Measurements from ENCODE around the gene C17orf50.

GRCh38 chr17:35763767-35764122, 3.1 kb downstream of the C17orf50 start:
- TF ChIP-seq GATA3 (IDR thresholded peaks at IDR 0.05; ENCODE audit: low read depth, low read length), result no peak
- no peak for TF ChIP-seq GATA2 (IDR thresholded peaks at IDR 0.05; ENCODE audit: low read depth, low read length)

Measured in SH-SY5Y (cell line).